SK-N-MC (cell line): ENCODE measurements around the gene NR2F2.

Source experiments
- DNase-seq: peaks from one replicate; pipeline ENCODE4 v3.0.0-alpha.2; 2011; ENCODE audit warnings: low read depth, low spot score
- H3K27ac ChIP-seq: fragments of 200-600 bp; sonication (generic); 2 replicates; pipeline ENCODE4 v1.5.1; 2016; ENCODE audit warnings: mixed run types
- H3K36me3 ChIP-seq: fragments of 200-600 bp; sonication (generic); 2 replicates; pipeline ENCODE4 v1.6.1; 2017; ENCODE audit warnings: antibody characterized with exemption, low read length, mixed read lengths; ENCODE audit not compliant: insufficient read depth
- H3K4me3 ChIP-seq: fragments of 200-600 bp; sonication (generic); 2 replicates; pipeline ENCODE4 v1.5.1; 2016
- H3K9ac ChIP-seq: fragments of 200-600 bp; sonication (generic); 2 replicates; pipeline ENCODE4 v1.8.0; 2017; ENCODE audit warnings: mixed run types, mixed read lengths; ENCODE audit not compliant: insufficient read length
- H3K9me3 ChIP-seq: fragments of 200-600 bp; sonication (generic); 2 replicates; pipeline ENCODE4 v1.6.1; 2017; ENCODE audit warnings: low read depth, mild to moderate bottlenecking, antibody characterized with exemption, low read length, moderate library complexity, mixed read lengths
- EZH2 ChIP-seq: fragments of 200-600 bp; sonication (generic); IDR thresholded peaks from one replicate; pipeline ENCODE4 v1.6.1; 2017; ENCODE audit warnings: antibody characterized with exemption
- FOXP2 ChIP-seq: optimal IDR thresholded peaks from 2 replicates; pipeline ENCODE3; 2011; ENCODE audit warnings: mild to moderate bottlenecking, moderate library complexity; ENCODE audit not compliant: insufficient read depth; ENCODE audit errors: extremely low read length, control extremely low read depth
- POLR2AphosphoS5 ChIP-seq: IDR thresholded peaks from 2 replicates; pipeline ENCODE4 v1.6.1; 2012; ENCODE audit warnings: mild to moderate bottlenecking, low read depth, low read length, borderline replicate concordance

Gene NR2F2

GRCh38 chr15:96330450-96331143 lies at the start of gene NR2F2:
Gene NR2F2 (plus strand): TSS chr15:96330700. CDS start chr15:96332106, 1,406 bp downstream.
- no peaks in the 10 kb centered on the region for H3K9me3 ChIP-seq
- DNase-seq: no peak

GRCh38 chr15:96285305-96285704 lies 45.2 kb upstream of the NR2F2 start:
- Histone ChIP-seq H3K9me3 (no peaks in the 10 kb centered on the region), H3K36me3 (no peaks in the 10 kb centered on the region), H3K4me3 (no peak overlapping the region), H3K27ac (no peak overlapping the region), H3K9ac (no peak overlapping the region)
- no peak for TF ChIP-seq EZH2
- TF ChIP-seq POLR2AphosphoS5: no peak
- no peak for DNase-seq

More at GRCh38 chr15:96330450-96331143, at the start of gene NR2F2:
- peak; percentile 77 for TF ChIP-seq POLR2AphosphoS5
- no peak for TF ChIP-seq EZH2
- no peak for TF ChIP-seq FOXP2
- H3K36me3 ChIP-seq: peaks cover 21% of the 10 kb centered on the region
- H3K9ac ChIP-seq: peak within 1 kb of the TSS; percentile 87
- peak within 1 kb of the TSS; percentile 85 for H3K27ac ChIP-seq
- H3K4me3 ChIP-seq: peak within 1 kb of the TSS; percentile 90

GRCh38 chr15:96285729-96286254 lies 44.7 kb upstream of the NR2F2 start:
- TF ChIP-seq EZH2 (no peak), FOXP2 (no peak), POLR2AphosphoS5 (no peak)
- no peaks in the 10 kb centered on the region for H3K9me3 ChIP-seq
- H3K27ac ChIP-seq: no peak overlapping the region
- no peaks in the 10 kb centered on the region for H3K36me3 ChIP-seq
- DNase-seq: no peak
- no peak overlapping the region for H3K4me3 ChIP-seq
- no peak overlapping the region for H3K9ac ChIP-seq

GRCh38 chr15:96290679-96291078 lies 39.8 kb upstream of the NR2F2 start:
- no peak for TF ChIP-seq EZH2
- no peak for TF ChIP-seq POLR2AphosphoS5
- no peak for TF ChIP-seq FOXP2
- Histone ChIP-seq H3K9ac (no peak overlapping the region), H3K4me3 (no peak overlapping the region), H3K36me3 (no peaks in the 10 kb centered on the region), H3K9me3 (no peaks in the 10 kb centered on the region), H3K27ac (no peak overlapping the region)
- DNase-seq: no peak

- H3K27ac ChIP-seq: no peak overlapping the region
- H3K9ac ChIP-seq: no peak overlapping the region
- no peak for TF ChIP-seq EZH2
- TF ChIP-seq POLR2AphosphoS5: no peak
- no peak for TF ChIP-seq FOXP2
- no peak for DNase-seq
- no peaks in the 10 kb centered on the region for H3K36me3 ChIP-seq
- H3K4me3 ChIP-seq: no peak overlapping the region
- no peaks in the 10 kb centered on the region for H3K9me3 ChIP-seq
Measured at GRCh38 chr15:96292635-96293034, 37.9 kb upstream of the NR2F2 start.

- no peak overlapping the region for H3K9ac ChIP-seq
- no peak for TF ChIP-seq EZH2
- no peak overlapping the region for H3K4me3 ChIP-seq
- H3K9me3 ChIP-seq: peaks cover 2% of the 10 kb centered on the region; the same call in 1 of the 2 replicates
- DNase-seq: no peak
- no peak overlapping the region for H3K27ac ChIP-seq
- no peaks in the 10 kb centered on the region for H3K36me3 ChIP-seq
Measured at GRCh38 chr15:96293441-96293840, 37.1 kb upstream of the NR2F2 start.

GRCh38 chr15:96294766-96295165 lies 35.7 kb upstream of the NR2F2 start:
- H3K36me3 ChIP-seq: no peaks in the 10 kb centered on the region
- H3K9me3 ChIP-seq: peaks cover 7% of the 10 kb centered on the region; the same call in 1 of the 2 replicates
- H3K4me3 ChIP-seq: no peak overlapping the region
- no peak for DNase-seq
- no peak overlapping the region for H3K27ac ChIP-seq
- TF ChIP-seq EZH2 (no peak), POLR2AphosphoS5 (no peak)
- no peak overlapping the region for H3K9ac ChIP-seq

- no peak overlapping the region for H3K4me3 ChIP-seq
- peaks cover 7% of the 10 kb centered on the region; the same call in 1 of the 2 replicates for H3K9me3 ChIP-seq
- no peak overlapping the region for H3K9ac ChIP-seq
- TF ChIP-seq POLR2AphosphoS5 (no peak), EZH2 (no peak), FOXP2 (no peak)
- H3K36me3 ChIP-seq: no peaks in the 10 kb centered on the region
- no peak for DNase-seq
- no peak overlapping the region for H3K27ac ChIP-seq
Measured at GRCh38 chr15:96296264-96296663, 34.2 kb upstream of the NR2F2 start.

- no peak overlapping the region for H3K4me3 ChIP-seq
- no peak overlapping the region for H3K27ac ChIP-seq
- H3K36me3 ChIP-seq: no peaks in the 10 kb centered on the region
- TF ChIP-seq FOXP2 (no peak), POLR2AphosphoS5 (no peak), EZH2 (no peak)
- DNase-seq: no peak
- H3K9me3 ChIP-seq: peaks cover 7% of the 10 kb centered on the region; the same call in 1 of the 2 replicates
- H3K9ac ChIP-seq: no peak overlapping the region
Measured at GRCh38 chr15:96297783-96298182, 32.7 kb upstream of the NR2F2 start.
